GM12878 (cell line): ENCODE measurements around the gene NPB. TPM values are rescaled to one million over a fixed set of nuclear protein-coding genes. Genes with fewer than 3 reads are reported as not detected.
A peak's percentile ranks its signal among the peaks of the same experiment; 100 is the strongest.

Source experiments
- ATAC-seq: fragments of 200-7000 bp; cut with Tn5 transposase; 3 replicates; pipeline ENCODE4 v1.9.1; 2020; ENCODE audit warnings: mild to moderate bottlenecking, moderate library complexity
- BruUV-seq: library from RNA; stranded (reverse); fragments of 400-500 nt; replicated peaks from 2 replicates; lab custom pipeline; 2021; lab: Mats Ljungman, UMichigan
- CTCF ChIA-PET: fragments of 300-600 bp; sonication (Branson Sonifier 250); formaldehyde crosslinking; extraction: SDS; loops from one replicate; lab custom pipeline; 2021; ENCODE audit warnings: inconsistent platforms; lab: Yijun Ruan, JAX
- POLR2A ChIA-PET: fragments of 350-600 bp; formaldehyde crosslinking; extraction: SDS; loops from one replicate; lab custom pipeline; 2021; ENCODE audit warnings: inconsistent platforms; lab: Charles Lee
- RAD21 ChIA-PET: fragments of 300-600 bp; sonication (Branson Sonifier 250); formaldehyde crosslinking; loops from one replicate; lab custom pipeline; 2023; ENCODE audit warnings: antibody characterized with exemption; ENCODE audit not compliant: unreplicated experiment; lab: Charles Lee
- SMC1A ChIA-PET: fragments of 300-600 bp; sonication (Branson Sonifier 250); formaldehyde crosslinking; loops from one replicate; lab custom pipeline; 2023; ENCODE audit not compliant: unreplicated experiment, uncharacterized antibody; lab: Charles Lee
- DNase-seq: peaks from one replicate; pipeline ENCODE4 v3.0.0-alpha.2; 2011; ENCODE audit warnings: low read depth, low spot score
- FAIRE-seq: peaks from 3 replicates; lab custom pipeline; 2011; peaks lifted over from hg19 to GRCh38; lab: Jason Lieb, UNC
- H2AFZ ChIP-seq: 2 replicates; pipeline ENCODE4 v1.6.0; 2011; ENCODE audit warnings: low read depth, low read length, control low read depth; ENCODE audit not compliant: control insufficient read depth
- H3K27ac ChIP-seq: 2 replicates; pipeline ENCODE4 v1.5.1; 2011; ENCODE audit warnings: control low read depth; ENCODE audit not compliant: control insufficient read depth, insufficient read depth
- H3K27me3 ChIP-seq, 2 experiments: replicated peaks in 1 of 2; 2 replicates each; pipeline versions ENCODE4 v1.6.0 to v1.6.1; 2011; ENCODE audit warnings: low read length in 1 of 2; ENCODE audit not compliant: control insufficient read depth in 2 of 2, insufficient read depth in 2 of 2
- H3K36me3 ChIP-seq, 2 experiments: 2 replicates each; pipeline ENCODE4 v1.5.1; 2011; ENCODE audit warnings: low read length in 1 of 2; ENCODE audit not compliant: control insufficient read depth in 2 of 2, insufficient read depth in 2 of 2
- H3K4me1 ChIP-seq: 2 replicates; pipeline ENCODE4 v1.6.1; 2011; ENCODE audit warnings: mild to moderate bottlenecking, low read length, moderate library complexity, mixed read lengths; ENCODE audit not compliant: control insufficient read depth, insufficient read depth
- H3K4me2 ChIP-seq: 2 replicates; pipeline ENCODE4 v1.6.0; 2011; ENCODE audit warnings: control low read depth; ENCODE audit not compliant: control insufficient read depth, insufficient read depth
- H3K4me3 ChIP-seq: fragments of 200-600 bp; sonication (generic); 2 replicates; pipeline ENCODE4 v1.5.1; 2016
- H3K79me2 ChIP-seq: 2 replicates; pipeline ENCODE4 v1.6.0; 2011; ENCODE audit warnings: low read length; ENCODE audit not compliant: control insufficient read depth, insufficient read depth
- H3K9ac ChIP-seq: 2 replicates; pipeline ENCODE4 v1.8.0; 2011; ENCODE audit warnings: low read length, control low read depth, mixed read lengths; ENCODE audit not compliant: control insufficient read depth, insufficient read depth
- H3K9me3 ChIP-seq: replicated peaks from 3 replicates; pipeline ENCODE4 v1.5.1; 2011; ENCODE audit warnings: mild to moderate bottlenecking, low read length; ENCODE audit not compliant: control insufficient read depth, insufficient read depth
- H4K20me1 ChIP-seq: 2 replicates; pipeline ENCODE4 v1.6.0; 2011; ENCODE audit not compliant: control insufficient read depth, insufficient read depth
- BCL3 ChIP-seq: IDR thresholded peaks from 2 replicates; pipeline ENCODE4 v1.6.1; 2011; ENCODE audit warnings: borderline replicate concordance, low read depth, mild to moderate bottlenecking, moderate library complexity, low read length; ENCODE audit not compliant: insufficient read depth, poor library complexity, severe bottlenecking
- CTCF ChIP-seq, 3 experiments: IDR thresholded peaks in 2 of 3; conservative IDR thresholded peaks in 1 of 3; 2 replicates each; pipeline ENCODE4 v1.5.1; 2011; ENCODE audit warnings: low read depth in 3 of 3, low read length in 3 of 3, mild to moderate bottlenecking in 3 of 3, control low read depth in 2 of 3, moderate library complexity in 2 of 3, inconsistent platforms in 1 of 3, mixed read lengths in 1 of 3; ENCODE audit not compliant: control insufficient read depth in 2 of 3, insufficient read depth in 1 of 3; ENCODE audit errors: extremely low read depth in 1 of 3
- EZH2 ChIP-seq: IDR thresholded peaks from 2 replicates; pipeline ENCODE4 v1.6.1; 2012; ENCODE audit warnings: low read depth, mild to moderate bottlenecking, control low read depth, inconsistent platforms, low read length, borderline replicate concordance; ENCODE audit not compliant: control insufficient read depth
- WGBS: methylation state at CpG from one replicate; pipeline ENCODE4 v1.1.6; 2016; ENCODE audit warnings: low lambda C conversion rate; ENCODE audit not compliant: insufficient replicate concordance, insufficient coverage; ENCODE audit errors: missing lambda C conversion rate; 5-methylcytosine and 5-hydroxymethylcytosine counted together
- in situ Hi-C: fragments of 300-500 bp; cut with MboI; formaldehyde crosslinking; loops from 9 replicates; pipeline ENCODE4 v1.14.3; 2018; ENCODE audit warnings: mixed read lengths
- intact Hi-C: fragments of 100-400 bp; cut with micrococcal nuclease; formaldehyde crosslinking; loops from one replicate; pipeline ENCODE4 v1.14.2; 2022; ENCODE audit not compliant: unreplicated experiment
- polyA plus RNA-seq, 11 experiments: library from polyadenylated mRNA; depleted of rRNA in 4 of 11; unstranded in 6 of 11; stranded (reverse) in 5 of 11; fragments of >200 nt; fragmentation: Nextera tagmentation in 4 of 11; fragmentation: Illumina TruSeq in 1 of 11; extraction: Ambion mirVana in 4 of 11; extraction: Trizol in 1 of 11; gene quantifications; 1 replicate in 1 of 11; 2 replicates in 10 of 11; pipeline versions ENCODE4 v1.2.1 to v1.2.3, GENCODE V29; 2011 to 2016; ENCODE audit warnings: inconsistent platforms in 2 of 11, missing spikeins in 2 of 11, low read depth in 1 of 11
- total RNA-seq, 4 experiments: library from RNA; depleted of rRNA in 3 of 4; stranded (reverse); fragments of >200 nt in 3 of 4; fragmentation: Illumina TruSeq in 1 of 4; extraction: Trizol in 1 of 4; gene quantifications; 2 replicates each; pipeline versions ENCODE4 v1.2.1 to v1.2.3, GENCODE V29; 2013 to 2021

Gene NPB
- total and polyA plus RNA-seq, 10 of the 15 experiments (the other 5 are each of a cell fraction or from before 2014, with no cell fraction given), result 0.03 to 0.40 (median 0.15) TPM; not detected in 2

- Histone ChIP-seq H3K4me2 (no peak overlapping the region), H3K27ac (no peak overlapping the region), H3K9ac (no peak overlapping the region), H3K79me2 (peaks cover 13% of the 10 kb centered on the region), H3K4me3 (no peak overlapping the region), H3K9me3 (no peaks in the 10 kb centered on the region), H2AFZ (no peak overlapping the region), H3K36me3 (peaks cover 0 to 2% of the 10 kb centered on the region in 2 experiments; a peak in 3 of 4 replicates), H4K20me1 (no peaks in the 10 kb centered on the region)
- RAD21 ChIA-PET, result no interaction called here
- POLR2A ChIA-PET, result interaction anchor here (0.6 kb wide), 1 partner anchor 12 kb away, joined by 8 read pairs; no protein-coding TSS in a partner anchor
- intact Hi-C loops (no loop called here), in situ Hi-C loops (no loop called here)
- no TSS peak for BruUV-seq
- FAIRE-seq (no peak), DNase-seq (no peak)
- SMC1A ChIA-PET, result no interaction called here
- CTCF ChIA-PET, result interaction anchor here (0.5 kb wide), 1 partner anchor 52 kb away, joined by 4 read pairs; no protein-coding TSS in a partner anchor
- WGBS, result 86% methylated on average over 15 of the region's 15 CpGs
- TF ChIP-seq BCL3 (no peak), CTCF (IDR thresholded peaks at IDR 0.05 in 2 of 3, conservative IDR thresholded peaks at IDR 0.05 in 1 of 3; ENCODE audit: control insufficient read depth in 2 of 3, extremely low read depth in 1 of 3, insufficient read depth in 1 of 3, low read depth in 3 of 3, low read length in 3 of 3) (peak in 1 of 3 experiments; percentile 28; a peak in 1 of 6 replicates), EZH2 (no peak)
- TF ChIP-seq, all 136 proteins: peak for 1
- no peak for ATAC-seq
- H3K27me3 ChIP-seq, result no peaks in the 10 kb centered on the region
- H3K4me1 ChIP-seq, result peaks cover 5% of the 10 kb centered on the region; the same call in 1 of the 2 replicates
Observed at GRCh38 chr17:81906476-81907218, 4.6 kb downstream of the NPB start.
